Right lung (tissue), 5 donors: Measurements from ENCODE around the gene ANK3. TPM values are rescaled to one million over a fixed set of nuclear protein-coding genes. Genes with fewer than 3 reads are reported as not detected.

Experiments
- DNase-seq, 2 donors: peaks; one replicate each; pipeline ENCODE4 v3.0.0-alpha.2; 2013
- polyA plus RNA-seq, 5 donors: library from polyadenylated mRNA; unstranded; fragments of 120-200 nt; gene quantifications; one replicate each; pipeline versions ENCODE4 v1.2.1 to v1.2.3, GENCODE V29; 2013; ENCODE audit warnings: inconsistent platforms in 1 of 5, low replicate concordance in 1 of 5; ENCODE audit not compliant: insufficient read length in 5 of 5, insufficient read depth in 1 of 5

Gene ANK3
- polyA plus RNA-seq, 5 donors = 18.1 to 35.4 (median 30.9) TPM

DNA sequence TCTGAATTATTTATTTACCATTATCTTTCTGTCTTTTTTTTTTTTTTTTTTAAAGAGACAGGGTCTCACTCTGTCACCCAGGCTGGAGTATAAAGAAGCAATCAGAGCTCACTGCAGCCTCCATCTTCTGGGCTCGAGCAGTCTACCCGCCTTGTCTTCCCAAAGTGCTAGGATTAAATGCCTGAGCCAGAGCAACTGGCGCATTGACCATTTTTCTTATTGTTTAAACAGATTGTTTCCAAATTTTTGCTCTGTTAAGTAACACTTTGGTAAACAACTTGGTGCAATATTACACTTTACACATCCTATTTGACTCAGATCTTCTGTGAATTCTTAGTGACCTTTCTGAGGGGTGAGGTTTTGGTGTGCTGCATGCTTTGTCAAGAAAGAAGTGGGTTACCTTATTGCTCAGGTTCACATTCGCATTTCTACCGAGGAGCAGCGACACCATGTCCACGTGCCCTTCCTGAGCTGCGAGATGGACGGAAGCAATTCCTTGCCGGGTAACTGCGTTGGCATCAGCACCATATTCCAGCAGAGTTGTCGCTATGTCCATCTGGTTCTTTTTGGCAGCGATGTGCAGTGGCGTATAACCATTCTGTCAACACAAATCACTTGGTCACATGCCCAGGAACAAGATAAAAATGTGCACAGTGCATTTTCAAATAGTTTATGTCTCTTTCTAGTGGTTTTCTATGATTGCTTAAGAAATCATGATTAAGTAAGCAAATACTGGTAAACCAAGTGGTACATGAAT, 203.2 kb downstream of the ANK3 start:
- DNase-seq = peak; percentile 54 to 57

DNA sequence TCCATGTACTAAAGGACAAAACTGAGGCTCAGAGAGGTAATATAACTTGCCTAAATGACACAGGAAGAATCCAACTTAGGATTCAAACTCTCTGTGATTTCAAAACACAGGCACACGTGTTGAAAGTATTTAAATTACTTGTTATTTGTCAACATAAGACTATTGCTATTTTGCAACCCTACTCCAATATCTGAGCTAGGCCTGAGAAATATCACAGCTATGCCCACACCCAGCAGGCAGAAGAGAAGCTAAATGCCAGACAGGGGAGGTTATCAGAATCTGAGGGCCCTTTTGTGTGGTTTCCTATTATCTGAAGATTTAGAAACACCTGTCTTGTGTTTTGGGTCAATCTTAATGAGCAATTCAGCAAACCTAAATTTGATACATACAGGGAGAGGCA, 204.3 kb downstream of the ANK3 start:
- DNase-seq = no peak

DNA sequence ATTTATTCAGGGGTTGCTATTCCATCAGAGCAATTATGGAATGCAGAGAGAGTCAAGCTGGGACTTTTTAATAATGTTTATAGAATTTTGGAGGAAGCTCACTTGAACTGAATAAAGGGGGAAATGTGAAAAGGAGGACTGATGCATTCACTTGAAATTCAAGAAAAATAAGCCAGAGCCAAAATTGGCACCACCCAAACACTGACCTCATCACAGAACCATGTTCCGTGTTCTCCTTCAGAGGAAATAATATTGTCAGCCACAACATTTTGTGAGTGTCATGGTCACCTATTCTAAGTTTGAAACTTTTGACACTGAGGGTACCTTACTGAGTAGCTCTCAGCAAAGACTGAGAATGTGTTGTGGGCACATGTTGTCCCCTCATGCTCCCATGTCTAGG, 207.0 kb downstream of the ANK3 start:
- DNase-seq = no peak

DNA sequence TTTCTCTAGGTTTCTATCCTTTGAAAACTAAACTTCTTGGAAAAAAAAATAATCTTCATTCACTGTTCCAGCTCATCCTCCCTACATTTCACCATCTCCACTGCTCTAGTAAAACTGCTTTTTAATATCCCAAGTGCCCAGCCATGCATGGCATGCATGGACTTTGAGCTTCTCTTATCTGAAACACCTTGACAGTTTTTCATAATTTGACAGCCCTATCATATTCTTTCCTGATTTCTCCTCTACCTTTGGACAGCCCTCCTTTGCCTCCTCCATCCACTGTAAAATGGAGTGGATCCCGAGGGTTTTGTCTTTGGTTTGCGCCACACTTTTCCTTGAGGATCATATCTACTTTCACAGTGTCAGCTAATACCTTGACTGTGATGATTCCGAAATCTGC, 212.8 kb downstream of the ANK3 start:
- DNase-seq = no peak

DNA sequence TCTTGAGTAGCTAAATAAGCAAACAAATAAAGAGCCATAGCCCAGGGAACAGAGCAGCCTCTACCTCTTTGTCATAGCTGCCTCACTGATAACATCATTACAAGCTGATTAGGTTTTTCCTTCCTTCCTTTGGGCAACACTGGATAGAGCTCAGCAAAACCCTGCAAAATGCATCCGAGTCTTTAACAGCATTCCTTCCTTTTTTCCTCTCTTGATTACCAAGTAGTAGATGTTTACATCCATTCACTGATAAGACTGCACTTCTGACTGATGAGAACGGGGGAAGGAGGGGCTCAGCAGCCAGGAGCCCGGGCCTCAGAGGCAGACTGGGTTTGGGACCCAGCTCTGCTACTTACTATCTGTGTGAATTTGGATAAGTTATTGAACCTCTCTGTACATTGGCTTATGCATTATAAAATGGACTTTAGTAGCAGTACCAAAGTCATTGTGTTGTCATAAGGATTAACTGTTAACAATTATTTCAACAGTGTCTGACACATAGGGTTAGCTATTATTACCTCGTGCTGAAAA, 214.2 kb downstream of the ANK3 start:
- DNase-seq = no peak

DNA sequence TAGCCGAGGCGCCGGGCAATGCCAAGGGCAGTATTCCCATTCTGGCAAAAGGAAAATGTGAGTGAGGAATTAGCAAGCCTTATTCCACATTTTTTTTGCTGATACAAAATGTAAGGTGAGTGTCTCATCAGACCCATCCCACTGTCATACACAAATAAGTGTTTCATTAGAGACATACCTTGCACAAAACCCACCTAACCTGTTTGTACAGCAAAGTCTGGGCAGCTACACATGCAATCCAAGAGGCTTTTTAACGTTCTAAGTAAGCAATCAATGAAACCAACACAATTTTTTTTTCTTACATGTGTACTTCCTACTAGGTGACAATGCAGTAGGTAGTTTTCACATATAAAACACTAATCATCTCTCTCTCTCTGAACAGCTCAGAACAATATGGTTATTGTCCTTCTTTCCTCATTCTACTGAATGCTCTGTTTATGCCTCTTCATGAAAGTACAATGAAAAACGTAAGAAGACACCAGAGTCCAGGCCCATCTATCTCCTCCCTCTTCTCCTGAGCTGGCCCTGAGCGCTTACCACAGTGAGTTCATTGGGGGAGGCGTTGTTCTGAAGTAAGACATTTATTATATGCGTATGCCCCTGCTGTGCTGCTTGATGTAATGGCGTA, 217.2 kb downstream of the ANK3 start:
- no peak for DNase-seq

DNA sequence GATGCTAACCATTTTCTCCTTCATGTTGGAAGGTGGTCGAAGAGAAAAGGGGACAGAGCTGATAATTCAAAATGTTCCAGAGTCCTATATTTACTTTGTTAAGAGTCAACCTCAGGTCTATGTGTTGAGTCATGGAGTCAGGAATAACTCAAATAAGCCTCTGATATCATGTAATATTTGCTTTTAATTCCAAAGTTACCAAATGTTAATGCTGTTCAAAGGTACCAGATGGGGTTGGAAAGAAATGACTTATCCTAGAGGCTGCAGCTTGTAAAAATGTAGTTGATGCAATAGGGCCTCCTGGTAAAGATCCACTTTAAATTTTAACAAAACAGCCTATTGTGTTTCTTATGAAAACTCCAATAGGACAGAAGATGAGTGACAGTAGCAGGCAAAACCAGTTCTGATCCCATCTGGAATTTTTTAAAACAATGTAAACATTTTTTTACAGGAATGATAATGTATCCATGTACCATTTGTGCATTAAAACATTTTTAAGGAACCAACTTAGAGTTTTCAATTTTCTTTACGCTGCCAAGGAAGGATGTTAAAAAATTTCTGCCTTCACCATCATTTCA, 218.2 kb downstream of the ANK3 start:
- DNase-seq = no peak

DNA sequence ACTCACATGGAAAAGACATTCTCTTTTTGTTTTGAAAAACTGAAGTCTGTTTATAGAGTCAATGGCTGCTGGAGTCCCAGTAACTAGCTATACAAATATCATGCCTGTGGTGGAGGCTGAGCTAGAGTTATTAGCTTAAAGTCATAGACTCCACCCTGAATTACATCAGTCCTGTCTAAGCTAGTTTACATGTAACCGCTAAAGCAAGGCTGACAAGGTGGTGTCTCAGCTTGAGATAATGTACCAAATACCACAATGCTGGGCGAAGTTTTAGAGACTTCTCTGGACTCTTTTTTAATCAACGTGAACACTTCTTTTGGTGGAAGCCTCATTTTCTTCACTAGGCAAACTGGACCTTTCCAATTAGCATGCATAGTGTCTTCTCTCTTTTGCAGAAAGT, 219.4 kb downstream of the ANK3 start:
- no peak for DNase-seq

DNA sequence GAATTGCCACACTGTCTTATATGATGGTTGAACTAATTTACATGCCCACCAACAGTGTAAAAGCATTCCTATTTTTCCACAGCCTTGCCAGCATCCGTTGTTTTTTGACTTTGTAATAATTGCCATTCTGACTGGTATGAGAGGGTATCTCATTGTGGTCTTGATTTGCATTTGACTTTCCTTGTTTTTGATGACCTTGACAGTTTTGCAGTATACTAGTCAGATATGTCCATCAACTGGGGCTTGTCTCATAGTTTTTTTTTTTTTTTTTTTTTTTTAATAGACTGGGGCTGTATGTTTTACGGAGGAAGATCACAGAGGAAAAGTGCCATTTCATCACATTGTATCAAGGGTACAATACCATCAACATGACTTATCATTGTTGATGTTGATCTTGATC, 220.6 kb downstream of the ANK3 start:
- no peak for DNase-seq

DNA sequence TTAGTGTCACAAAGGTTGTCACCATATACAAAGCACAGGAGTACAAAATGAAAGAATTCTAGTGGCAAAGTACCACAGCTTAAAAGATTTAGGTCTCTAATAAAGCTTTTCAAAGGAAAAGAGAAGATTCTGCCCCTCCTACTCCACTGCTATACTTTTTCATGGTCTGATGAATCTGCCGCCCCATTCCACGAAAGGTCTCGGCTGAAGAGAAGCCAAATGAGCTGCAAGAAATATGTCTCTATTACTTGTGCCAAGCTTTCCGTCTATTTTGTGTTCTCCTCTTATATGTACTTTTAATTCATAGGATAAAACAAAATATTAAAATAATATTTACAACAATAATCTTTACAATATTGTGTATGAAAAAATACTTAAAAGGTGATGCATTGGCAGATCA, 222.6 kb downstream of the ANK3 start:
- DNase-seq = no peak

DNA sequence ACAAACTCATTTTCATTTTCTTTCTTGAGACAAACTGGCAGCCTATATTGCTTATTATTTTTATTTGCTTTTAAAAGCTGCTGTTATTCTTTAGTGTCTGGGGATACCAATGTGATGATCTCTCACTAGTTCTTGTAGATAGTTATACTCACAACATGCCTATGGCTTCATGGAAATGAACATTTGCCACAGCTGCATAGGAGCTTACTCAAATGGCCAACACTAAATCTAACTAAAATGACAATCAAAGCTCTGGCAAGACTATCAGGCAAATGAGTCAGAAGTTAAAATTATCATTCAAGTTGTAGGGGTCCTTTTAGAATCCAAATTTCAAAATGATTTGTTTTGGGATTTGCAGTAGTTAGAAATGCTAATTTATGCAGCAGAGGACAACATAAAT, 225.9 kb downstream of the ANK3 start:
- DNase-seq = no peak

DNA sequence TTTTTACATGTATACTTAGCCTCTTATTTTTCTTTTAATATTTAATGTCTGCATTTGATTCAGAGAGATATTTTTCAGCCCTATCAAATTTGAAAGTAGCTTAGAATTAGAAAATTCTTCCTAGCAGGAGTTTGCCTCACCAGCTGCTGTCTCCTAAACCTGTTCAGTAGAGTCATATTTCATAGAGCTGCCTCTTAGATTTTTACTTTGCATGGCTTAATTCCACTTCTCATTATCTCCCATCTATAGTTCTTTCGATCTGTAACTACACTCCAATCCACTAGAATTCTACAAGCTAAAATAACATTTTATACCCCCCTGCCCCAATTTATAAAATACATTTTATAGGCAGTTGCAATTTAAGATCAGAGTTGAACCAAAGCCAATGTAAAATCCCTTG, 227.0 kb downstream of the ANK3 start:
- DNase-seq = no peak

DNA sequence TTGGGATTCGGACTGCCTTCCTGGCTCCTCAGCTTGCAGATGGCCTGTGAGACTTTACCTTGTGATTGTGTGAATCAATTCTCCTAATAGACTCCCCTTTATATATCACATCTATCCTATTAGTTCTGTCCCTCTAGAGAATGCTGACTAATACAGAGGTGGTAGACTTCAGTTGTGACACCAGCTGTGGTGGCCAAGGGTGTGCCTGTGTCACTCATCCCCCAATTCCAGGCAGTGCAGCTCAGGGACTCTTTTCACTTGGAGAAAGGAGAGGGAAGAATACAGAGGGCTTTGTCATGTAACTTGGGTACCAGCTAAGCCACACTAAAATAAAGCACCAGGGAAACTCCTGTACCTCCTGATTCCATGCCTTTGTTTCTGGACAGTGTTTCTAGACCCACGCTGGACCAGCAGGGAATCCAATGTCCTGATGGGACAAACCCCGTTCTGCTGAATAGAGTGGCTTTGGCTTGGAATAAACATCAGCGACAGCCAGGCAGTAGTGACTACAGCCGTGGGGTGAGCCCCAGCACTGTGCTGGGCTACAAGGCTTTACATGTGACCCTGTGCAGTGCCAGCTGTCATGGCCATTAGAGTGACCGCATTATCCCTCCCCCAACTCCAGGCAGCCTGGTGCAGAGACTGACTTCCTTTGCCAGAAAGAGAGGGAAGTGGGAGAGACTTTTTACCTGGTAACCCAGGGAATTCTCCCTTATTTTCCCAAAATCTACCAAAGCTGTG, 233.6 kb downstream of the ANK3 start:
- no peak for DNase-seq

DNA sequence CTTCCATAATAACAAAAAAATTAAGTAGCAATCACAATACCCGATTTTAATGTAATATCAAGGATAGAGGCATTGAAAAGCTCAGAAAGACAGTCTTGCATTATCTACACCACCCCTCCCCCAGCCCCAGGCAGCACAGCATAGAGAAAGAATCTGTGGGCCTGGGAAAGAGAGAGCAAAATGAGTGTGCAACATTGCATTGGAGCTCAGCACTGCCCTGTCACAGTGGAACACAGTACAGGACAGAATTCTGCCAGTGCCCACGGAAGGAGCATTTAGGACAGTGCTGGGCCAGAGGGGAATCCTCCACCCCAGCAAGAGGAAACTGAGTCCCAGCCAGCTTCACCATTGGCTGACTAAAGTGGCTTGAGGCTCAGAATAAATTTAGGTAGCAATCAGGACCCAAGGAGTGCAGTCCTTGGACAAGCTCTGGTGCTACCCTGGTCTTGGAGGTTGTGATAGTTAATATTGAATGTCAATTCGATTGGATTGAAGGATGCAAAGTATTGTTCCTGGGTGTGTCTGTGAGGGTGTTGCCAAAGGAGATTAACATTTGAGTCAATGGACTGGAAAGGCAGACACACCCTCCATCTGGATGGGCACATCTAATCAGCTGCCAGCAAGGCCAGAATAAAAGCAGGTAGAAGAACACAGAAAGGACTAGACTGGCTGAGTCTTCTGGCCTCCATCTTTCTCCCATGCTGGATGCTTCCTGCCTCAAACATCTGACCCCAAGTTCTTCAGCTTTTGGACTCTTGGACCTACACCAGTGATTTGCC, 234.4 kb downstream of the ANK3 start:
- no peak for DNase-seq

DNA sequence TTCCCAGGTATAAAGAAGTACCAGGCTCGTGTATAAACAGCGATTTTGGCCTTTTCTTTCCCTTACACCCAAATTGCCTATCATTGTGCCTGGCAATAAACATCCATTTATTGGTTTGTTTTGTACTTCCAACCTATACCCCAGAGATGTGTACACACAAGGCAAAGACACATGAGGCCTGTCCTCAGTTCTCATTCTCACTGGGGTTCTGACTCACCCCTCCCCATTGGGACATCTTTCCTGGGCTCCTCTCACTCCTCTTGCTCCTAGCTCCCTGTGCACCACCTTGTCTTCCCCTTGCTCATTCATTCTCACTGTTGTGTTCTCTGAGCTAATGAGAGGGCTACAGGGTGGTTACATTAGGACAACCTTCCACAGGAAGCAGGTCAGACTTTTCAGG, 240.7 kb downstream of the ANK3 start:
- DNase-seq = no peak

DNA sequence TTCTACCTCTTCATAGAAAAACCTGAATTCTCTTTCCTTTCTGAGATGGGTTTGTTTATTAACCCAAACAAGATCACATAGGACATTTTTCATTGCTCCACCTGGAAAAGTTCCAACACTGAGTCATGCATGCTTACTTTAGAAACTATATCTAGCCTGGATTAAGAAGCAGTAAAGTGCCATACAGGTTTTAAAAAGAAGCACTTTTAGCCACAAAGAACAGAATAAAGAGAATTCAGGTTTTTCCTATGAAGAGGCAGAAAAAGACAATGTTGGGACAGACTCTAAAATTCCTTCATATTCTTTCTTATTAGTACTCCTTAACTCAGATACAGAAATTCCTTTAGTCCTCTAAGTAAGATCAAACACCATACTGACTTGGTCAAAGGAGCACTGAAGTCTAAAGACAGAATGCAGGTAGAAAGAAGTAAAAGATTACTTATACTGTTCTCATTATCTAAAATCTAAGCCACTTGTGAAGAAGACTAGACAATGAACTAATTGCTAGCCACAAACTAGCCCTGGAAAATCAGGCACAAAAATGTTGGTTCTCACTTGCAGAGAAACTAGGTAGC, 241.3 kb downstream of the ANK3 start:
- DNase-seq = no peak

DNA sequence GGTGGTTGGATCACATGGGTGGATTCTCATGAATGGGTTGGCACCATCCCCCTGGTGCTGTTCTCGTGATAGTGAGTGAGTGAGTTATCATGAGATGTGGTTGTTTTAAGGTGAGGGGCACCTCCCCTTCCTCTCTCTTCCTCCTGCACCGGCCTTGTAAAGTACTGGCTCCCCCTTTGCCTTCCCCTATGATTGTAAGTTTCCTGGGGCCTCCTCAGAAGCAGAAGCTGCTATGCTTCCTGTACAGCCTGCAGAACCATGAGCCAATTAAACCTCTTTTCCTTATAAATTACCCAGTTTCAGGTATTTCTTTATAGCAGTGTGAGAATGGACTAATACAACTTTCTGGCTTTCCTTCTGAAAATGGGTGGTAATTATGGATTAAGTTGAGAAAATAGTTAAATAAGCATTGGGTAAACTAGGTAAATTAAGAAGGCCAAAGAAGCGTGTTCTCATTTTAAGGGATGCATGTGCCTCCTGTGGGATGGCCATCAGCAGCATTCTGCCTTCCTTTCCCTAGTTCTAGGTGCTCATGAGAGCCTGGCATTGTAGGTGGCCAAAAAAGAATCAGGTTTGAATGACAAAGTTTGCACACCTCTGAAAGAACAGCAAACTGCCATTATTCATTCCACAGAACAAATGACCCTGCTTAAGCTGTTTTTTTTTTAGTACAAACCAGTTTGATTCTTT, 242.0 kb downstream of the ANK3 start:
- no peak for DNase-seq

DNA sequence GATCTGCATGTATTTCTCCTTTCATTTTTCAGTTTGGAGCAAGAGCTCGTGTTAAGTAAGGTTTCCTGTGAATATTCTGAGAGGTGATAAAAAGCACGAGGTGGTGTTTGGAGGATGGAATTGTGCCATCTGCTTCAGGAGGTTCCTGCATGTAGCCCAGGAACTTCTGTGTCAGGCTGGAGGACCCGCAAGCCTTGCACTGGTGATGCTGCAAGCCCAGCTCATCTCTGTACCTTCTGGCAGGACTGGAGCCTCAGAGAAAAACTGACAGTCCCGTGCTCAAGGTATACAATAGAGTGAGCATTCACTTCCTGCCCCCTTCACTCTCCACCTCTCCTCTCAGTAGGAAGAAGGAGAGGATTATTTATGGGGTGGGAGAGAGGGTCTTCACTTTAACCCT, 242.7 kb downstream of the ANK3 start:
- DNase-seq = no peak

DNA sequence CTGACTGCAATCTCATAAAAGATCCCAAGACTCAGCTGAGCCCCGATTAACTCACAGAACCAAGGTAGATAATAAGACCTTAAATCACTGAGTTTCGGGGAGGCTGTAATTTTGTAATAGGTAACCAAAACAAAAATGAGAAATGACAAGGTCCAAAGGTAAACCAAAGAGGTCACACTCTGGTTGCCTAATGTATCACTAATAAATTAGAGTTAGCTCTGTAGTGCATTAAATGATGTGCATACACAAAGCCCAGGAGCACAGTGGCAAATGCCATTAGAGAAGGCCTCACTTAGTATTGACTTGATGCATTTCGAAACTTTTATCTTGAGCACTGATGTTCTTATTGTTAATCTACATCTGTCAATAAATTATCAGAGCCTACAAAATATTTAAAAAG, 245.6 kb downstream of the ANK3 start:
- no peak for DNase-seq

DNA sequence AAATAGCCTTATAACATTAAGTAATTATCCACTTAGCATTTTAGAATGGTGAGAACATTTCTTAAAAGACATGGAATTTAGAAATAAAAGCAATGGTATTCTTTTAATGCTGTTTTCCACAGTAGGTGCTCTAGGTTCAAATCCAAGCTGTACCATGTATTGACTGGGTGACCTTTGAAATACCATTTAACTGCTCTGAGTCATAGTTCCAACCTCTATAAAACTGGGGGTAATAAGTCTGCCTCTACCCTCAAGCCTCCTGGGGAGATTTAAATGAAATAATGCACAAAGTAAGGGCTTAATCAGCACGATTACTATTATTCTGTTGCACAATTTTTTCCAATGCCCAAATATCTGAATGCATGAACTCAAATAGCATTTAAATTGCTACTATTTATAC, 246.9 kb downstream of the ANK3 start:
- DNase-seq = no peak
